GM21825 (cell line): Measurements from ENCODE around the gene WDR53.
"Not testable (repeated sequence)": the region's sequence is repeated elsewhere in the genome, so short reads cannot be mapped to it uniquely, and the experiment has no call there.

Source experiments
- ATAC-seq: cut with Tn5 transposase; IDR thresholded peaks from one replicate; pipeline ENCODE4 v1.9.1; 2021; ENCODE audit warnings: mild to moderate bottlenecking, moderate library complexity; ENCODE audit not compliant: unreplicated experiment

Gene WDR53

DNA sequence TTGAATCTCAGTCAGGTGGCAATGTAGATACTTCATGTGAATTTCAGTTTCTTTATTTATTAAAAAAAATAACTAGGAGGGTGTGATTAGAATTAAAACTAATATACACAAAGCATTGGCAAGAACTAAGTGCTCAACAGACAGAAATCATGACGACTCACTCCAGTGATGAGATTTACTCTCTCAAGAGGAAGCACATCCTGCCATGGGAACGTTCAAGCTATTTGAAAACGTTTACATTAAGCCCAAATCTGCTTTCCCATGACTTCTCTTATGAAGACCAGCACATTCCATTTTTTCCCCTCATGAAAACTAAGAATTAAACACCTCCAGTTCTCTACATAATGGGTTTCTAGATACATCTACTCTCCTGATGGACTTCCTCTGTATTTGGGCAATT, 8.5 kb downstream of the WDR53 start:
- no peak for ATAC-seq

DNA sequence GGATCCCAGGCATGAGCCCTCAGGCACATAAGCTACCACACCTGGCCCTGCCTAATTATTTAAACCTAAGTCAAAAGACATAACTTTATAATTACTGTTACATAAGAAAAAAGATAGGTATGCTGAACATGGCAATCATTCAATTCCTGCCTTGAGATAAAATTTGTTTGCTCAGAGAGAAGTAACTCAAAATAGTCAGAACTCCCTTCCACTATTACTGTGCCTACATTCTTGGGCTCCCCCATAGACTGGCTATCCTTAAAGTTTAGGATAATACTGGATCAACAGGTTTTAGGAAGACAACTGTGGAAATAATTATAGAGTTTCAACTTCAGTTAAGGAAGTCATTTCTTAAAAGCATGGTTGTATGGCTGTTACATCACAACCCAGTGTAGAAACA, 9.9 kb downstream of the WDR53 start:
- ATAC-seq, result no peak

- ATAC-seq, result no peak
These were observed 11.1 kb downstream of the WDR53 start for GRCh38 chr3:196557236-196557635.

DNA sequence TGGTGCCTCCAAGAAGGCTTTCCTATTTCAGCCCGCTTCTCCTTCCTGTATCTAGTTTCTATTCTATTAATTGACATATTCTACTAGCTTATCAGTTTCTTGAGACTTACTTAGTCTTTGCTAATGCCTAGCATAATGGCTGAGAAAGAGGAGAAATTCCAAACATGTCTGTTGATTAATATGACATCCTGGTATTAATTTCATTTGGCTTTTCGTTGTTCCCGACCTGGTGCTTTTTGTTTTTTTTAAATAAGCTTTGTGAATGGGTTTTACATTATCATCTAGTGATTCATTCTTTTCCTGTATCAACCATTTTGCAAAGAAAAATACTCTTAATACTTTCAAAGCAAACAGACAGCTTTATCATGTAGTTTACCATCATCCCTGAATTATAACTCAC, 13.1 kb downstream of the WDR53 start:
- no peak for ATAC-seq

DNA sequence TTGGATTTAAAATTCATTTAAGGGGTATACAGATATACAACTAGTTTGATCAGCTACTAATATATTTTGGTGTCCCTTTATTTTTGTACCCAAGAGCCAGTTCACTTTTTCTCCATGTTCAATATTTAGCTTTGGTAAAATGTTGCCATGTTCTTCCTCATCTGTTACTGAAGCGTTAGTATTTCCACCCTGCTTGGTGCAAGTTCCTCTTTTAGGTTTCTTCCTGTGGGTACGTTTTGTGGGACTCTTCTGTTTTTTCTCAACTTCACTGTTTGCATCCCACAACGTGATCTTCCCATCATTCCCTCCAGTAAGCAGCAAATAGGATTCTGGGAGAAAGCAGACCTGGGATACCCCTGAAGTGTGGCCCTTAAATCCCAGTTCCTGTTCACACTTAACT, 14.1 kb downstream of the WDR53 start:
- no peak for ATAC-seq

- ATAC-seq, result no peak
These were observed 14.8 kb downstream of the WDR53 start for GRCh38 chr3:196553551-196553950.

DNA sequence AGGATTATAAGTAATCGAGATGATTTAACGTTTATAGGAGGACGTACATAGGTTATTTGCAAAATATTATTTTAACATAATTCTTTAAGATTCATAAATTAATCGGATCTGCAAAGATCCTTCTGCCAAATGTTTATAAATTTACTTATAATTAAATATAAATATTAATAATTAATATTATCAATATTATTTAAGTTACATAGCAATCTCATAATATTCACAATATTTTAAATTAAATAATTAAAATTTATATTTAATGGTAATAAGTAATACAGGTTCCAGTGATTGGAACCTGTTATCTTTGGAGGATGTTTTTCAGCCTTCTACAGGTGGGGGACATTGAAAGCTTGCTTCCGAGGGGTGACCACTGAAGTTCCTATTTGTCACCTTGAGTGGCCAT, 16.1 kb downstream of the WDR53 start:
- no peak for ATAC-seq

DNA sequence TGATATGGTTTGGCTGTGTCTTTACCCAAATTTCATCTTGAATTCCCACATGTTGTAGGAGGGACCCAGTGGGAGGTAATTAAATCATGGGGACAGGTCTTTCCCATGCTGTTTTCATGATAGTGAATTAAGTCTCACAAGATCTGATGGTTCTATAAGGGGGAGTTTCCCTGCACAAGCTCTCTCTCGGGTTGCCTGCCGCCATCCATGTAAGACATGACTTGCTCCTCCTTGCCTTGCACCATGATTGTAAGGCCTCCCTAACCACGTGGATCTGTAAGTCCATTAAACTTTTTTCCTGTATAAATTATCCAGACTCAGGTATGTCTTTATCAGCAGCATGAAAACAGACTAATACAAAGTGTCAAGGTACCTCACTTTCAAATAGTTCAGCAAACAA, 18.2 kb downstream of the WDR53 start:
- not testable (repeated sequence) for ATAC-seq

DNA sequence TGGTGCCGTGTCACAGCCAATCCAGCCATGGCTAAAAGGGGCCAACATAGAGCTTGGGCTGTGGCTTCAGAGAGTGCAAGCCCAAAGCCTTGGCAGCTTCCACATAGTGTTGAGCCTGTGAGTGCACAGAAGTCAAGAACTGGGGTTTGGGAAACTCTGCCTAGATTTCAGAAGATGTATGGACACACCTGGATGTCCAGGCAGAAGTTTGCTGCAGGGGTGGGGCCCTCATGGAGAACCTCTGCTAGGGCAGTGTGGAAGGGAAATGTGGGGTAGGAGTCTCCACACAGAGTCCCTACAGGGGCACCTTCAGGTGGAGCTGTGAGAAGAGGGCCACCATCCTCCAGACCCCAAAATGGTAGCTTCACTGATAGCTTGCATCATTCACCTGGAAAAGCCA, 19.0 kb downstream of the WDR53 start:
- ATAC-seq, result not testable (repeated sequence)

GRCh38 chr3:196547067-196547466, 21.3 kb downstream of the WDR53 start:
- no peak for ATAC-seq

- no peak for ATAC-seq
These were observed 21.8 kb downstream of the WDR53 start for GRCh38 chr3:196546537-196546936.

GRCh38 chr3:196544491-196544992, 23.8 kb downstream of the WDR53 start:
- no peak for ATAC-seq

DNA sequence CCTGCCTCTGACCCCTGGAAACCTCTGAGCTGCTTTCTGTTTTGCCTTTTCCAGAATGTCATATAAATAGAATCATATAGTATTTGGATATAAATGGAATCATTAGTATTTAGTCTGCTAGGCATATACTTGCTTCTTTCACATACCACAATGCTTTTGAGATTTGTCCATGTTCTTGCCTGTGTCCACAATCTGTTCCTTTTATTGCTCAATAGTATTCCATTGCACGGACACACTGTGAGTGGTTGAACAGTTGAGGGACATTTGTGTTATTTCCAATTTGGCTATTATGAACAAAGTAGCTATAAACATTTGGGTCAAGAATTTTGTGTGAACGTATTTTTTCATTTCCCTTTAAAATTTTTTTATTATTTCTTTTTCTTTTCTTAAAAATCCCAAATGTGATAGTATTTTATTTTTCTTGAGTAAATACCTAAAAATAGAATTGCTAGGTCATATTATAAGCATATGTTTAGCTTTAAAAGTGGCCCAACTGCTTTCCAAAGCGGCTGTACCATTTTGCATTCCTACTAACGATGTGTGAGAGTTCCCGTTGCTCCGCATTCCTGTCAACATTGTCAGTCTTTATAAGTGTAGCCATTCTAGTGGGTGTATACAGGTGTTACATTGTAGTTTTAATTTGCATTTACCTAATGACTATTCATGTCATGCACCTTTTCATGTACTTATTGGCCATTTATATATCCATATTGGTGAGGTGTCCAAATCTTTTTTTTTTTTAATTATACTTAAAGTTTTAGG, 26.5 kb downstream of the WDR53 start:
- ATAC-seq, result no peak

GRCh38 chr3:196537319-196537984, 30.9 kb downstream of the WDR53 start:
- no peak for ATAC-seq

DNA sequence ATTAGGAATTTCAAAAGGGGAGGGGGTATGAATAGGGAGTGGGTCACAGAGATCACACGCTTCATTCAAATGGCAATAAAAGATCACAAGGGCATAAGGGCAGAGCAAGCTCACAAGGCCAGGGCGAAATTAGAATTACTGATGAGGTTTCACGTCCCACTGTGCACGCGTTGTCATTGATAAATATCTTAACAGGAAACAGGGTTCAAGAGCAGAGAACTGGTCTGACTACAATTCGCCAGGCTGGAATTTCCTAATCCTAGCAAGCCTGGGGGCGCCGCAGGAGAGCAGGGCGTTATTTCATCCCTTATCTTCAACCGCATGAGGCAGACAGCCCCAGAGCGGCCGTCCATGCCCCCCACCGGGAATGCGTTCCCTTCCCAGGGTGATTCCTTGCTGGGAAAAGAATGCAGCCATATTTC, 35.1 kb downstream of the WDR53 start:
- no peak for ATAC-seq

- ATAC-seq, result no peak
These were observed 36.9 kb downstream of the WDR53 start for GRCh38 chr3:196531418-196531817.

GRCh38 chr3:196528639-196529233, 39.6 kb downstream of the WDR53 start:
- peak; percentile 85 for ATAC-seq

DNA sequence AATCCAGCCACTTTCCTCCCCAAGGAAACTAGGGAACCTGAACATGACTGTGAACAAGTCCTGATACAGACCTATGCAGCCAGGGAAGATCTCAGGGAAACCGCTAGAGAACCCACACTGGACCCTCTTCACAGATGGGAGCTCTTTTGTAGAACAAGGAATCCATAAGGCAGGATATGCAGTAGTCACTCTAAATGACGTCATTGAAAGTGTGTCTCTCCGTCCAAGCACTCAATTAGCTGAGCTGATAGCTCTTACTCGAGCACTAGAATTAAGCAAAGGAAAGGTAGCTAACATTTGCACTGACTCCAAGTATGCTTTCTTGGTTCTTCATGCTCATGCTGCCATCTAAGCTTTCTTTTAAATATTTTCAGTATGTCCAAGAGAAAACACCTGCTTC, 43.2 kb downstream of the WDR53 start:
- ATAC-seq, result no peak

GRCh38 chr3:196524527-196524926, 43.8 kb downstream of the WDR53 start:
- ATAC-seq, result no peak

DNA sequence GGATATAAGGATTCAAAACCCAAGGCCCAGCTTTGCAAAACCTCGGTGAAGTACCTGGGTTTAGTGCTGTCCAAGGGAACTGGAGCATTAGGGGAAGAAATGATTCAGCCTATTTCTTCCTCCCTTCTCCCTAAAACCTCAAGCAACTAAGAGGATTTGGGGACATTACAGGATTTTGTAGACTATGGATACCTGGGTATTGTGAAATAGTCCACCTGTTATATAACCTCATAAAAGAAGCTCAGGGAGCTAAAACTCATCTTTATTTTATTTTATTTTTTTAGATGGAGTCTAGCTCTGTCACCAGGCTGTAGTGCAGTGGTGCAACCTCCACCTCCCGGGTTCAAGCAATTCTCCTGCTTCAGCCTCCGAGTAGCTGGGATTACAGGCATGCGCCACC, 44.5 kb downstream of the WDR53 start:
- no peak for ATAC-seq

DNA sequence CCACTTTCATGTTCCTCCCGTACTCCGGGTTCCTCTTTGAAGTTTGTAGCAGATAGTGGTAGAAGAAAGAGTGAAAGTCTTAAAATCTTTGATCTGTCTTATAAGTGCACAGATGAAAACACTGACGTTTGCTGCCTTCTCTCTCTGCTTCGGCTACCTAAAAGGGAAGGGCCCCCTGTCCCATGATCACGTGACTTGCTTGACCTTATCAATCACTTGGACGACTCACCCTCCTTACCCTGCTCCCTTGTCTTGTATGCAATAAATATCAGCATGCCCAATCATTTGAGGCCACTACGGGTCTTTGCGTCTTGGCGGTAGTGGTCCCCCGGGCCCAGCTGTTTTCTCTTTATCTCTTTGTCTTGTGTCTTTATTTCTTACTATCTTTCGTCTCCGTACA, 47.1 kb downstream of the WDR53 start:
- ATAC-seq, result not testable (repeated sequence)

- no peak for ATAC-seq
These were observed 48.7 kb downstream of the WDR53 start for GRCh38 chr3:196519718-196520082.
